PC-9 (cell line): ENCODE results near the gene MYMX. TPM values are rescaled to one million over a fixed set of nuclear protein-coding genes. Genes with fewer than 3 reads are reported as not detected.

Experiments
- BruUV-seq: library from RNA; stranded (reverse); fragments of 400-500 nt; replicated peaks from 2 replicates; lab custom pipeline; 2021; lab: Mats Ljungman, UMichigan
- CTCF ChIA-PET: fragments of 300-600 bp; sonication (Branson Sonifier 250); formaldehyde crosslinking; loops from one replicate; lab custom pipeline; 2022; ENCODE audit warnings: antibody characterized with exemption; lab: Charles Lee
- POLR2A ChIA-PET: fragments of 300-600 bp; sonication (Branson Sonifier 250); formaldehyde crosslinking; loops from one replicate; lab custom pipeline; 2022; ENCODE audit warnings: antibody characterized with exemption; ENCODE audit not compliant: unreplicated experiment; lab: Charles Lee
- DNase-seq, 2 experiments: peaks; one replicate each; pipeline versions ENCODE4 v3.0.0 to v3.0.0-alpha.2; 2015 to 2022; ENCODE audit warnings: mixed read lengths in 1 of 2
- H2AFZ ChIP-seq: fragments of 200-600 bp; sonication (generic); 2 replicates; pipeline ENCODE4 v1.8.1; 2017; ENCODE audit warnings: antibody characterized with exemption
- H3F3A ChIP-seq: fragments of 200-600 bp; sonication (generic); 2 replicates; pipeline ENCODE4 v1.8.1; 2017; ENCODE audit warnings: antibody characterized with exemption, mild to moderate bottlenecking, low read depth; ENCODE audit not compliant: insufficient read depth
- H3K27ac ChIP-seq: fragments of 200-600 bp; sonication (generic); 2 replicates; pipeline ENCODE4 v1.6.1; 2016; ENCODE audit warnings: mixed run types
- H3K27me3 ChIP-seq: fragments of 200-600 bp; sonication (generic); 2 replicates; pipeline ENCODE4 v1.6.1; 2016; ENCODE audit warnings: low read depth, mixed run types; ENCODE audit not compliant: insufficient read depth
- H3K36me3 ChIP-seq: fragments of 200-600 bp; sonication (generic); 2 replicates; pipeline ENCODE4 v1.6.1; 2016; ENCODE audit warnings: low read depth, mixed run types
- H3K4me1 ChIP-seq: fragments of 200-600 bp; sonication (generic); replicated peaks from 2 replicates; pipeline ENCODE4 v1.6.1; 2016; ENCODE audit warnings: mixed run types; ENCODE audit not compliant: insufficient read depth
- H3K4me2 ChIP-seq: fragments of 200-600 bp; sonication (generic); 2 replicates; pipeline ENCODE4 v1.6.1; 2017; ENCODE audit warnings: mixed run types
- H3K4me3 ChIP-seq: fragments of 200-600 bp; sonication (generic); 2 replicates; pipeline ENCODE4 v1.6.1; 2016; ENCODE audit warnings: mixed run types
- H3K79me2 ChIP-seq: fragments of 200-600 bp; sonication (generic); 2 replicates; pipeline ENCODE4 v1.6.1; 2017; ENCODE audit warnings: low read depth, mixed run types
- H3K9me2 ChIP-seq: fragments of 200-600 bp; sonication (generic); 2 replicates; pipeline ENCODE4 v1.8.1; 2017; ENCODE audit warnings: mild to moderate bottlenecking; ENCODE audit not compliant: insufficient read depth
- H3K9me3 ChIP-seq: fragments of 200-600 bp; sonication (generic); 2 replicates; pipeline ENCODE4 v1.8.1; 2016; ENCODE audit warnings: low read depth; ENCODE audit not compliant: insufficient read depth
- H4K20me1 ChIP-seq: fragments of 200-600 bp; sonication (generic); 2 replicates; pipeline ENCODE4 v1.8.1; 2017; ENCODE audit not compliant: insufficient read depth
- EZH2 ChIP-seq: fragments of 200-600 bp; sonication (generic); IDR thresholded peaks from 2 replicates; pipeline ENCODE4 v1.8.0; 2017; ENCODE audit warnings: antibody characterized with exemption, low read depth
- intact Hi-C: fragments of 100-400 bp; cut with micrococcal nuclease; formaldehyde crosslinking; loops from one replicate; pipeline ENCODE4 v1.10.0; 2022; ENCODE audit not compliant: unreplicated experiment
- total RNA-seq: library from RNA; stranded (reverse); gene quantifications from 2 replicates; pipeline ENCODE4 v1.2.3, GENCODE V29; 2021
- TF ChIP-seq, protein P1 (sequence below): fragments of 200-600 bp; sonication (generic); conservative IDR thresholded peaks from 2 replicates; pipeline ENCODE4 v1.6.1; 2017; ENCODE audit warnings: mixed run types, antibody characterized with exemption, mild to moderate bottlenecking, moderate library complexity

Gene MYMX
- total RNA-seq, 1 experiment from 2014 or later, result not detected

DNA sequence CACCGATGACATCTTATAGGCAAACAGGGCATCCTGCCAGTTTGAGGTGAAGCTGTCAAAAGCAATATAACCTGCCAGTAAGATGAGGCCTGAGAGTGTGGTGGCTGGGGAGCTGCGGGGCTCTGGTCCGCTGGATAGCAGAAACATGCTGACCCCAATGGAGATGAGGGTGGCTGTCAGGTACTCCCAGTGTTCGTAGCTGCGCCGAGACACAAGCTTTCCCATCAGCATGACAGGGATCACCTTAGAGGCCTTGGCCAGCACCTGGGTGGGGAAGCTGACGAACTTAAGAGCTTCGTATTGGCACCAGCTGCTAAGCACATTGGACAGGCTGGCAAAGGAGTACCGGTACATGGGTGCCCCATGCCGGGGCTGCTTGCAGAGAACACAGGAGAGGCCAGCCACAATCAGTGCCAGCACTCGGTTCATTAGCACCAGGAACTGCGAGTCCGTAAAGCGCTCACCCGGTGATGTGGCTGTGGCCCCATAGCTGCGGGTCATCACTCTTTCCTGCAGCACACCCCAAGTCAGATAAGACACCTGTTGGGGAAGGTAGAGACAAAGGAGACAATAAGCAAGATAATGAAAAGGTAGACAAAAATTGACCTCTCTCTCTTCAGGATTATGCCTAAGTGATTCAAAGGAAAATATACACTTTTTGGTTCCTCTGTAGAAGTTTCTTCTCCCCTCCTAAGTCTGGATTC is 38.5 kb downstream of the MYMX start:
- peaks cover 74% of the 10 kb centered on the region for H3F3A ChIP-seq
- no TSS peak for BruUV-seq
- H3K4me2 ChIP-seq, result peak overlapping the region; percentile 98
- peak overlapping the region; percentile 78; the same call in 1 of the 2 replicates for H3K4me3 ChIP-seq
- intact Hi-C loops, result no loop called here
- ChIA-PET CTCF (no interaction called here), POLR2A (interaction anchor here (0.5 to 0.8 kb wide), 2 partner anchors 9 to 625 kb away, joined by 3 to 4 read pairs; no protein-coding TSS in a partner anchor)
- peaks cover 58% of the 10 kb centered on the region for H3K79me2 ChIP-seq
- TF ChIP-seq EZH2, result no peak
- TF ChIP-seq, protein P1, sequence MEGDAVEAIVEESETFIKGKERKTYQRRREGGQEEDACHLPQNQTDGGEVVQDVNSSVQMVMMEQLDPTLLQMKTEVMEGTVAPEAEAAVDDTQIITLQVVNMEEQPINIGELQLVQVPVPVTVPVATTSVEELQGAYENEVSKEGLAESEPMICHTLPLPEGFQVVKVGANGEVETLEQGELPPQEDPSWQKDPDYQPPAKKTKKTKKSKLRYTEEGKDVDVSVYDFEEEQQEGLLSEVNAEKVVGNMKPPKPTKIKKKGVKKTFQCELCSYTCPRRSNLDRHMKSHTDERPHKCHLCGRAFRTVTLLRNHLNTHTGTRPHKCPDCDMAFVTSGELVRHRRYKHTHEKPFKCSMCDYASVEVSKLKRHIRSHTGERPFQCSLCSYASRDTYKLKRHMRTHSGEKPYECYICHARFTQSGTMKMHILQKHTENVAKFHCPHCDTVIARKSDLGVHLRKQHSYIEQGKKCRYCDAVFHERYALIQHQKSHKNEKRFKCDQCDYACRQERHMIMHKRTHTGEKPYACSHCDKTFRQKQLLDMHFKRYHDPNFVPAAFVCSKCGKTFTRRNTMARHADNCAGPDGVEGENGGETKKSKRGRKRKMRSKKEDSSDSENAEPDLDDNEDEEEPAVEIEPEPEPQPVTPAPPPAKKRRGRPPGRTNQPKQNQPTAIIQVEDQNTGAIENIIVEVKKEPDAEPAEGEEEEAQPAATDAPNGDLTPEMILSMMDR, result no peak
- peaks cover 33% of the 10 kb centered on the region; the same call in 1 of the 2 replicates for H3K4me1 ChIP-seq
- no peaks in the 10 kb centered on the region for H3K9me3 ChIP-seq
- peak overlapping the region; percentile 36 for H3K27ac ChIP-seq
- no peak overlapping the region for H2AFZ ChIP-seq
- peak; percentile 20 to 55 for DNase-seq
- no peaks in the 10 kb centered on the region for H3K9me2 ChIP-seq
- peaks cover 42% of the 10 kb centered on the region for H3K36me3 ChIP-seq
- H3K27me3 ChIP-seq, result no peaks in the 10 kb centered on the region
- H4K20me1 ChIP-seq, result peaks cover 64% of the 10 kb centered on the region

GRCh38 chr6:44255871-44256774 is 39.4 kb downstream of the MYMX start:
- intact Hi-C loops, result loop anchor here (2.0 kb wide), 1 partner anchor 83 kb away; no protein-coding TSS in a partner anchor
- TSS peak; percentile 27 for BruUV-seq
- peaks cover 33% of the 10 kb centered on the region for H3K36me3 ChIP-seq
- H3K4me1 ChIP-seq, result peaks cover 24% of the 10 kb centered on the region; the same call in 1 of the 2 replicates
- H4K20me1 ChIP-seq, result peaks cover 55% of the 10 kb centered on the region
- H3F3A ChIP-seq, result peaks cover 66% of the 10 kb centered on the region
- H3K79me2 ChIP-seq, result peaks cover 49% of the 10 kb centered on the region
- H3K27me3 ChIP-seq, result no peaks in the 10 kb centered on the region
- H3K9me2 ChIP-seq, result no peaks in the 10 kb centered on the region
- TF ChIP-seq, protein P1, result no peak
- TF ChIP-seq EZH2, result no peak
- CTCF ChIA-PET, result interaction anchor here (0.6 to 1.0 kb wide), 5 partner anchors 19 to 129 kb away, joined by 3 to 14 read pairs (median 4); partner anchors contain the start of gene TMEM63B
- H2AFZ ChIP-seq, result no peak overlapping the region
- peak overlapping the region; percentile 78 for H3K4me3 ChIP-seq
- H3K9me3 ChIP-seq, result no peaks in the 10 kb centered on the region
- H3K27ac ChIP-seq, result peak overlapping the region; percentile 36
- peak overlapping the region; percentile 98 for H3K4me2 ChIP-seq
- POLR2A ChIA-PET, result interaction anchor here (0.5 to 1.0 kb wide), 6 partner anchors 9 to 487 kb away, joined by 3 to 17 read pairs (median 6); partner anchors contain the start of gene HSP90AB1
- peak; percentile 16 to 40 for DNase-seq

DNA sequence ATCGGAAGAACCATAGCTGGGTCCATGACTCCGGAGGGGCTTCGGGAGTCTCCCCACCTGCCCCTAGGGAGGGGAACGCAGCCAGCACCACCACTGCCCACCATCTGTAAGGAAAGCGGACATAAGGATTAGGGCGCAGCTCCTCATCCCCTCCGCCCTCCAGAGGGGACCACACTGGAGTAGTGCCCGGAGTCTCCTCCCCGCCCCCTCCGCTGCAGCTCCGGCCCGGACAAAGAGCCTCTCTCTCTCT is 40.0 kb downstream of the MYMX start:
- TF ChIP-seq, protein P1, result no peak
- TF ChIP-seq EZH2, result no peak
- H3F3A ChIP-seq, result peaks cover 60% of the 10 kb centered on the region
- no TSS peak for BruUV-seq
- H3K4me3 ChIP-seq, result peak overlapping the region; percentile 78
- H3K36me3 ChIP-seq, result peaks cover 28% of the 10 kb centered on the region
- H3K4me1 ChIP-seq, result peaks cover 18% of the 10 kb centered on the region; the same call in 1 of the 2 replicates
- no peaks in the 10 kb centered on the region for H3K9me2 ChIP-seq
- H3K4me2 ChIP-seq, result peak overlapping the region; percentile 98
- peaks cover 50% of the 10 kb centered on the region for H4K20me1 ChIP-seq
- no peaks in the 10 kb centered on the region for H3K9me3 ChIP-seq
- H3K79me2 ChIP-seq, result peaks cover 43% of the 10 kb centered on the region
- ChIA-PET POLR2A (interaction anchor here (0.5 to 1.0 kb wide), 7 partner anchors 10 to 1324 kb away, joined by 3 to 17 read pairs (median 6); partner anchors contain the start of genes HSP90AB1, MRPL14 and TMEM63B), CTCF (interaction anchor here (0.6 to 1.0 kb wide), 5 partner anchors 19 to 129 kb away, joined by 3 to 14 read pairs (median 4); partner anchors contain the start of gene TMEM63B)
- H3K27ac ChIP-seq, result peak overlapping the region; percentile 36; the same call in 1 of the 2 replicates
- H2AFZ ChIP-seq, result peak overlapping the region; percentile 78; the same call in 1 of the 2 replicates
- intact Hi-C loops, result loop anchor here (2.0 kb wide), 1 partner anchor 84 kb away; no protein-coding TSS in a partner anchor
- DNase-seq, result no peak
- H3K27me3 ChIP-seq, result no peaks in the 10 kb centered on the region
